Osteocyte (in vitro differentiated cells): Measurements from ENCODE around the gene CD200. TPM values are rescaled to one million over a fixed set of nuclear protein-coding genes. Genes with fewer than 3 reads are reported as not detected.

ENCODE experiments used
- DNase-seq: peaks from one replicate; pipeline ENCODE4 v3.0.0; 2021; ENCODE audit warnings: mixed read lengths; ENCODE audit not compliant: unreplicated experiment; ENCODE audit errors: extremely low spot score
- H3K27ac Mint-ChIP-seq: one replicate; pipeline ENCODE4 v1.8.0; 2021; ENCODE audit warnings: mild to moderate bottlenecking, mixed read lengths; ENCODE audit not compliant: unreplicated experiment
- H3K27me3 Mint-ChIP-seq: one replicate; pipeline ENCODE4 v1.8.0; 2021; ENCODE audit warnings: mixed read lengths; ENCODE audit not compliant: unreplicated experiment
- H3K36me3 Mint-ChIP-seq: one replicate; pipeline ENCODE4 v1.8.0; 2021; ENCODE audit warnings: mixed read lengths; ENCODE audit not compliant: unreplicated experiment
- H3K4me1 Mint-ChIP-seq: one replicate; pipeline ENCODE4 v1.8.0; 2021; ENCODE audit warnings: mixed read lengths; ENCODE audit not compliant: unreplicated experiment
- H3K4me3 Mint-ChIP-seq: one replicate; pipeline ENCODE4 v1.8.0; 2021; ENCODE audit warnings: mild to moderate bottlenecking, moderate library complexity, mixed read lengths; ENCODE audit not compliant: unreplicated experiment
- H3K9me3 Mint-ChIP-seq: one replicate; pipeline ENCODE4 v1.8.0; 2021; ENCODE audit warnings: mixed read lengths; ENCODE audit not compliant: unreplicated experiment
- long read RNA-seq: library from polyadenylated mRNA; unstranded; transcript quantifications from one replicate; pipeline ENCODE4 v2.0.0, GENCODE V29; 2021
- total RNA-seq: library from RNA; stranded (reverse); gene quantifications from 2 replicates; pipeline ENCODE4 v1.2.1, GENCODE V29; 2021
- TF ChIP-seq, protein P1 (sequence below): fragments of 200-600 bp; sonication (generic); IDR thresholded peaks from 2 replicates; pipeline ENCODE4 v1.5.0; 2021; ENCODE audit warnings: antibody characterized with exemption, mild to moderate bottlenecking, moderate library complexity

CD200 gene
- total RNA-seq, result 0.27 TPM in 1 of 2 replicates, not detected in the other
- long read RNA-seq, partial matches to known transcripts, result 0 of 1 reads
- long read RNA-seq, other reads (novel, unspliced or antisense), result 0 of 1 reads

GRCh38 chr3:112333002-112333380, at the start of gene CD200:
Gene CD200 (plus strand): TSS chr3:112333156. CDS start chr3:112333213, 57 bp downstream.
- Mint-ChIP-seq H3K27me3 (peaks cover 61% of the 10 kb centered on the region), H3K4me3 (peak within 1 kb of the TSS; percentile 72), H3K27ac (no peak within 1 kb of the TSS), H3K36me3 (no peaks in the 10 kb centered on the region), H3K9me3 (no peaks in the 10 kb centered on the region), H3K4me1 (peaks cover 11% of the 10 kb centered on the region)
- DNase-seq, result peak; percentile 84
- TF ChIP-seq, protein P1, sequence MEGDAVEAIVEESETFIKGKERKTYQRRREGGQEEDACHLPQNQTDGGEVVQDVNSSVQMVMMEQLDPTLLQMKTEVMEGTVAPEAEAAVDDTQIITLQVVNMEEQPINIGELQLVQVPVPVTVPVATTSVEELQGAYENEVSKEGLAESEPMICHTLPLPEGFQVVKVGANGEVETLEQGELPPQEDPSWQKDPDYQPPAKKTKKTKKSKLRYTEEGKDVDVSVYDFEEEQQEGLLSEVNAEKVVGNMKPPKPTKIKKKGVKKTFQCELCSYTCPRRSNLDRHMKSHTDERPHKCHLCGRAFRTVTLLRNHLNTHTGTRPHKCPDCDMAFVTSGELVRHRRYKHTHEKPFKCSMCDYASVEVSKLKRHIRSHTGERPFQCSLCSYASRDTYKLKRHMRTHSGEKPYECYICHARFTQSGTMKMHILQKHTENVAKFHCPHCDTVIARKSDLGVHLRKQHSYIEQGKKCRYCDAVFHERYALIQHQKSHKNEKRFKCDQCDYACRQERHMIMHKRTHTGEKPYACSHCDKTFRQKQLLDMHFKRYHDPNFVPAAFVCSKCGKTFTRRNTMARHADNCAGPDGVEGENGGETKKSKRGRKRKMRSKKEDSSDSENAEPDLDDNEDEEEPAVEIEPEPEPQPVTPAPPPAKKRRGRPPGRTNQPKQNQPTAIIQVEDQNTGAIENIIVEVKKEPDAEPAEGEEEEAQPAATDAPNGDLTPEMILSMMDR, result no peak

- Mint-ChIP-seq H3K27me3 (peaks cover 27% of the 10 kb centered on the region), H3K4me1 (peaks cover 9% of the 10 kb centered on the region), H3K27ac (no peak overlapping the region), H3K36me3 (no peaks in the 10 kb centered on the region), H3K4me3 (no peak overlapping the region), H3K9me3 (no peaks in the 10 kb centered on the region)
- DNase-seq, result no peak
- TF ChIP-seq, protein P1, result no peak
These were observed 43.9 kb upstream of the CD200 start for GRCh38 chr3:112289011-112289410.

GRCh38 chr3:112293368-112294321, 39.3 kb upstream of the CD200 start, which contains the start of gene SLC9C1:
Gene SLC9C1 (minus strand): TSS chr3:112294216. CDS start chr3:112286791, 7,425 bp downstream.
- H3K4me3 Mint-ChIP-seq, result peak within 1 kb of the TSS; percentile 77

DNA sequence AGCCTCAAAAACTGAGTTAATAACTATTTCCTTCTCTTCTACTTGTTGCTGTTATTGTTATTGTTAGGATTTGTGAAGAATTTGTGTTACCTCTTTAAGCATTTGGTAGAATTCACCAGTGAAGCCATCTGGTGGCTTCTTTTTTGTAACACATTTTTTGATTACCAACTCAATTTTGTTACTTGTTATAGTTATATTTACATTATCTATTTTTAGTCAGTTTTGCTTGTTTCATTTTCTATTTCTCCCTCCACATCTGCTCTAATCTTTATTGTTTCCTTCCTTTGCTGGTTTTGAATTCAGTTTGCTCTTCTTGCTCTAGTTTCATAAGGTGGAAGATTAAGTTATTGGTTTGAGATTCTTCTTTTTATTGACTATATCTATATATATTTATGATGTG, 35.2 kb upstream of the CD200 start:
- no peak overlapping the region for H3K4me3 Mint-ChIP-seq

More at GRCh38 chr3:112293368-112294321, 39.3 kb upstream of the CD200 start, which contains the start of gene SLC9C1:
- TF ChIP-seq, protein P1, result peak; percentile 78
- Mint-ChIP-seq H3K27ac (peak within 1 kb of the TSS; percentile 65), H3K27me3 (peaks cover 22% of the 10 kb centered on the region), H3K4me1 (peaks cover 15% of the 10 kb centered on the region), H3K36me3 (no peaks in the 10 kb centered on the region), H3K9me3 (no peaks in the 10 kb centered on the region)
- DNase-seq, result no peak

More for the DNA sequence above, 35.2 kb upstream of the CD200 start:
- DNase-seq, result no peak
- Mint-ChIP-seq H3K4me1 (peaks cover 15% of the 10 kb centered on the region), H3K27me3 (peaks cover 13% of the 10 kb centered on the region), H3K27ac (no peak overlapping the region), H3K9me3 (no peaks in the 10 kb centered on the region), H3K36me3 (no peaks in the 10 kb centered on the region)
- TF ChIP-seq, protein P1, result no peak
